COLO829 (cell line): ENCODE results near the gene RECK.
A peak's percentile ranks its signal among the peaks of the same experiment; 100 is the strongest.

Experiments used
- DNase-seq: peaks from one replicate; pipeline ENCODE4 v3.0.0; 2012; ENCODE audit warnings: low spot score

RECK gene

DNA sequence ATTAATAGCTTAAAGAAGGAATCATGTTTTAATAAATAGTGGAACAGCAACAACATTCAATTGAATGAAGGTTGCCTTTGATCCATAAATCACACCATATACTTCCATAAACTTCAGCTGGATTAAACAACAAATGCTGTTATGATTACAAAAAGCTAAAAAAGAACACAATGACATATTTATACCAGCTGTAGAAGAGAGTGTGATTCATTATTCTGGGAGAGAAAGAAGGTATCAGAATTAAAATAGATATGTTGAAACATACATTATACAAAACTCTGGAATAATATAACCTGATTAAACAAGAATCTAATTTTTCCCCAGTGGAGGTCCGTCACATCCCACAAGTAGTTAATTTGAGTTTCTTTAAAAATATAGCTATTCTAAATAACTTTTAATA lies 7.5 kb upstream of the RECK start:
- DNase-seq, result no peak

DNA sequence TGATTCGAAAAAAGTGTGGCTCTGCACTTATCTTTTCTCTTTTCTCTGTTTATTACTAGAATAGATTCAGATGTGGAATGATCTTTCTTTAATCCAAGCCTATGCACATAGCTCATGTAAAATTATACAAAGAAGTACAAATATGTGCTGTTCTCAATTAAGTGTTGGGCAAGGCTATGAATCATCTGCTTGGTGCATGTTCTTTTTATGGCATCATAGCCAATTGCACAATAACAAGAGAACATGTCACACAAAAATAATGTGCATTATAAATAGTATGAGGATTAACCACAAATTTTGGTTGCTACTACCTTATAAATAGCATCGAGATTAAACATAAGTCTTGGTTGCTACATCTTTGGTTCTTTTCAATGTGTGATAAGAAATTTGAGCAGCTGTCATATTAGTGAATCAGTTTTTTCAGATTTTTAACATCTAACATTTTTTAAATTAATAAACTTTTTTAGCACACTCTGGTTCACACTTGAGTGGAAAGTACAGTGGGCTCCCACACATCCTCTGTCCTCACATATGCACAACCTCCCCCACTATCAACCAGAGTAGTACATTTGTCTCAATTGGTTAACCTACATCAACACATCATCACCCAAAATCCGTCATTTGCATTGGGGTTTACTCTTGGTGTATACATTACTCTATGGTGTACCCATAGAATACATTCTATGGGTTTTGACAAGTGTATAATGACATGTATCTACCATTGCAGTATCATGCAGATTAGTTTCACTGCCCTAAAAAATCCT lies 6.8 kb upstream of the RECK start:
- DNase-seq, result peak; percentile 37

DNA sequence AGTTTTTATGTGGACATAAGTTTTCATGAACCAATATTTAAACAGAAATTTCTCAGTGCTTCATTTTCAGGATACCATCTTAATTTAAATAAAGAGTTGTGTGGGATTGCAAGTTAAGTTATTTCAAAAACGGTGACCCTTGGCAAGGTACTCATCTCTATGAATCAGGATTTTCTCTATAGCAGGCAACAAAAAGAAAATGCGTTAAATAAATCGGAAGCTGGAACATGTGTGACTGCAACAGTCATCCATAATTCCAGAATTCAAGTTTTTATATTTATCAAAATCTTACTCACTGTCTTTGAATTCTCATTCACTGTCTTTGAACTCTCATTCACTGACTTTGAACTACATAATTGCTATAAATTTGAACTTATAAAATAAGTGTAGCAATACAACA lies 5.8 kb upstream of the RECK start:
- no peak for DNase-seq

DNA sequence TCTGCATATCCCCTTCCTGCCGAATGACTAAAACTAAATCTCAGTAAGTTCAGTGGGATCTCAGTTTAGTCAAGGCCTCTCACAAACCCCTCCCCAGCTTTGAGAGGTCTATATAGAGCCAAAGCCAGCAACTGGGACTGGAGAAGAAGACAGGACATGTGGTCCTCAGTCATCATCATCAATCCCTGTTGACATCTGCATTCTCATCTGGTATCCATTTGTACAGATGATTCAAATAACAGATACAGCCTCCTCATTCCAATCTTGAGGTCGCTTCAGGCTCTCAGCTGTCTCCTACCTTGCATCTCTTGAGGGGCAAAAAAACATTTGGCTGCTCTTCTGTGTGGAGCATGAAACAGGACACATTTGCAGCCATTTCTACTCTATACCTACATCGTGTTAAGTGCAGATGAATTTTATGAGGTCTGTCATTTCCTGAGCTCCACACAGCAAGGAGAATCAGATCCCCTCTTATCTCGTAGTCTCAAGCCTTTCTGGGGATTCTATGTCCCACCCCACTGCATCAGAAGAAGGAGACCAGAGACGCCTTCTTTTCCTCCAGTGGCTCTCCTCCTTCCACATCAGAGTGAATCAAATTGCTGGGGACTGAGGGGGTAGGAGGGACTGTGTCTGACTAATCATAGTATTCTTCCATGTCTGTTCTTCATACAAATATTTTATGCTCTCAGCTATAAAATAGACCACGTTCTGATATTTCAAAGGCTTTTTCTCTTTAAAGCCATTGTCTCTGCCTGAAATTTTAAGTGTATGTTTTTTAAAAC lies 4.7 kb upstream of the RECK start:
- DNase-seq, result no peak

DNA sequence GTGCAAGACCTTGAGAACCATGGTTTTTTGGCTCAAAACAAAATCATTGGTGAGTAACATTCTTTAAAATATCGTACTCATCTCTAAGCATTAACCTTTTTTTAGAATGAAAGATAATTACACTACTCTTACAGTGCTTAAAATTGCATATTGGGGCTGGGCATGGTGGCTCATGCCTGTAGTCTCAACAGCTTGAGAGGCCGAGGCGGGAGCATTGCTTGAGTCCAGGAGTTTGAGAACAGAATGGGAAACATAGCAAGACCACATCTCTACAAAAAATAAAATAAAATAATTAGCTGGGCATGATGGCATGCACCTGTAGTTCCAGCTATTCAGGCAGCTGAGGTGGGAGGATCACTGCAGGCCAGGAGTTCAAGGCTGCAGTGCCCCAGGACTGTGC lies 2.9 kb upstream of the RECK start:
- no peak for DNase-seq

DNA sequence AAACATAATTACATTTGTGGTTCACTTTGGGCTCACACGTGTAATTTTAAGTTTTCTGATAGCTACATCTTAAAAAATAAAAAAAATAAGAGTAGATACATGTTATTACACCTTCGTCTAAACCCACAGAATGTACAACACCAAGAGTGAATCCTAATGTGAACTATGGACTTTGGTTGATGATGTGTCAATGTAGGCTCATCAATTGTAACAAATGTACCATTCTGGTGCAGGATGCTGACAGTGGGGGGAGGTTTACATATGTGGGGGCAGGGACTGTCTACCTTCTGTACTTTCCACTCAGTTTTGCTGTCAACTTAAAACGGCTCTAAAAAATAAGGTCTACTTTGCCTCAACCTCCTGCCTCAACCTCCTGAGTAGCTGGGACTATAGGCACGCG lies 2.5 kb upstream of the RECK start:
- no peak for DNase-seq

DNA sequence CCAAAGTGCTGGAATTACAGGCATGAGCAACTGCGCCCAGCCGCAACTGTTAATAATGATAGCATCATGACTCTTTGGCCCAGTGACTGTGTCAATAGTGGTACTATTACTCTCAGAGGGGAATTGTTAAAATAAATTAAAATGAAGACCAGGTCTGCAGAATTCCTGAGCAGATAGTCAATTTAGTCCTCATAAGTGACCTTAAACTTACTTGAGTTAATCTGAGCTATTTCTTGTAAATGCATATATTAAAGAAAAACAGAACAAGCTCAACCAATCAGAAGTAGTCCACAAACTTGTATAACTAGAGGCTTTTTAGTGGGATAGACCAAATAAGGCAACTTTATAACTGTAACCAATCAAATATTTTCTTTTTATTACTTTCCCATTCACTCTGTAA lies 1.7 kb upstream of the RECK start:
- no peak for DNase-seq

DNA sequence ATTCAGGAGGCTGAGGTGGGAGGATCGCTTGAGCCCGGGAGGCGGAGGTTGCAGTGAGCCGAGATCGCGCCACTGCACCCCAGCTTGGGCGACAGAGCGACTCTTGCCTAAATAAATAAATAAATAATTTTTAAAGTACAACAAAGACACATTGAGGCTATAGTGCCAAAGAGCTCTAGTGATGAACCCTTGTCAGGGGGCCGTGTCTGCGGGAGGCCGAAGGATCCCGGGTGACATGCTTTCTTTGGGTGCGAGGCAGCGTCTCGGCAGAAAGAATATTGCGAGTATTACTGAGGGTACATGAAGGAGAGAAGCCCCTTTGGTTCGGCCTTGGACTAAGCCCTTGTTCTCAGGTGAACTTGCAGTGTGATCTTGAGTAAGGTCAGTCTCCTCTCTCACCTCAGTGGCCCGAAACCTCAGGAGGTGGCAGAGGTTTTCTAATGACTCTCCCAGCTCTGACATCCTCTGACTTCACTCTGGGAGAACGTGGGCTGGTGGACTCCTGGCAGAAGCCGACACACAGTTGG lies 397 bp upstream of the RECK start:
- DNase-seq, result no peak

DNA sequence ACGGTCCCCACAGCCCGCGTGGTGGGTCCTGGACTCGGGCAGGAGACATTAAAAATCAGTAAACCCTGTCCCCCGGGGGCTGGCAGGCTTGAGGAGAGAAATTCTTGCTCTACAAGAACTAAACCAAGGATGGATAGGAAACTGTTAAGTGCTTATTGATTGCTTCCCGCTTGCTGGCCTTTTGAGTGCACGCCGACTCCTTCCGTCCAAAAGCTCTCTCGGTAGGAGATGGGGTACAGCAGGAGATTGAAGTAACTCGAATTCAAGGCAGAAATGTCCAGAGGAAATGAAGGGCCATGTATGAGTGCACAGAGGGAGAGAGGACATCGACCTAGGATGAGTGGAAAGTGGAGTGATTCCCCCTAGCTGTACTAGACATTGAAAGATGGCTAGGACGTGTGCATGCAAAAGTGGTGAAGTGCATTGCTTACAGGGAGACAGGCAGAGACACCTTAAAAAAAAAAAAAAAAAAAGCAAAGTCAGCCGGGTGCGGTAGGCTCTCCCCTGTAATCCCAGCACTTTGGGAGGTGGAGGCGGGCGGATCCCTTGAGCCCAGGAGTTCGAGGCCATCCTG lies 923 bp downstream of the RECK start:
- peak; percentile 18 for DNase-seq

DNA sequence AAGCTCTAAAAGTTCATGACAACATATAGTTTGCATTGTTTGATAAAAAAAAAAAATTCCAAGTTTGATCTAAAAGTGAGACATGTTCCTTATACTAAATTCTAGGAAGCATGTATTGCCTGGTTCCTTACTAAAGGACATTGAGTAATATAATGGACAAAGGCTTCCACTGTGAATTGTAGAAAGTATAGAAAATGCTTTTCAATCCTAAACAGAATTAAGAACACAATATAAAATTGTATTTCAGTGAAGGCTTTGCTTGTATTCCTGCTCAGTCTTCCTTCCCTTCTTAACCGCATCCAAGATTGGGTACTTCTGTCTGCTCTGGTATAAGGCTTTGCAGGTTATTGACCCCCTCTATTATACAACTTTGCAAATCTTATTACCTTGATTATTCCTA lies 2.4 kb downstream of the RECK start:
- DNase-seq, result peak; percentile 58

DNA sequence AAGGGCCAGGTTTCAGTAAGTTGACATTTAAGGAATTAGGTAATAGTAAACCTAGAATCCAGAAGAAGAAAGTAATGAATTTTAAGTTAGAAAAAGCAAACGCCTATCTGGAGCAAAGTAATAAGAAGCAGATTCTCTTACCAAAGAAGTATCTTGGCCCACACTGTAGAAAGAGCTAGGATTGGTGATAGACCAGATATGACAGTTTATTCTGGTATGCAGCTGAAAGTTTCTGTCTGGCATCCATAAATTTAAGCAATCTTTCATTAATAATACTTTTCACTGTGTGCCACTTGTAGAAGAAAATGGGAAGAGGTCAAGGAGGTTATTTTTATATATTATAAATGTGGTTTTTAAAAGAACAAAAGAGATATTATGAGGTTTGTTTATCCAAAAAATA lies 3.0 kb downstream of the RECK start:
- DNase-seq, result no peak

DNA sequence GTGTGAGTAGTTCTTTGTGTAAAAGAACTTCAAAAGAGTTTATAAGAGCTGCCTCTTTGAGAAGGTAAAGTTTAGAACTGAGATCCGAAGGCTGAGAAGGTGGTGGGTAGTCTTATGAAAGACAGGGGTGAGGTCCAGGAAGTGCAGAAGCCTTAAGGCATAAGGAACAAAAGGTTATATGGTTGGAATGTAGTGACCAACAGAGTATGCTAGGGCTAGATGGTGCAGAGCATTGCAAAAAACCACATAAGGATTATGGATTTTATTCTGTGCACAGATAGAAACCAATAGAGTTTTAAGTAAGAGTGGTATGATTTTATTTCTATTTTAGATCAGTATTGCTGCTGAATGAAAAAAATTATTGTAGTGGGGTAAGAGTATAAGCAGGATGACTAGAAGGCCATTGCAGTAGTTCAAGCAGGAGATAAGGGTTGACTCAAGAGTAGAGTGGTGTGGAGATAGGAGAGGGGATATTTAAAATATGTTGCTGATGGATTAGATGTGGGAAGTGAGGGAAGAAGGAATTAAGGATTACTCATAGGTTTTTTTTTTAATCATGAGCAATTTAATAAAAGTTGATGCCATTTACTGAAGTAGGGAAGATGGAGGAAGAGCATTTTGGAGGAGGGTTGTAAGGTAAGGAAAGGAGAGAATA lies 3.7 kb downstream of the RECK start:
- no peak for DNase-seq

DNA sequence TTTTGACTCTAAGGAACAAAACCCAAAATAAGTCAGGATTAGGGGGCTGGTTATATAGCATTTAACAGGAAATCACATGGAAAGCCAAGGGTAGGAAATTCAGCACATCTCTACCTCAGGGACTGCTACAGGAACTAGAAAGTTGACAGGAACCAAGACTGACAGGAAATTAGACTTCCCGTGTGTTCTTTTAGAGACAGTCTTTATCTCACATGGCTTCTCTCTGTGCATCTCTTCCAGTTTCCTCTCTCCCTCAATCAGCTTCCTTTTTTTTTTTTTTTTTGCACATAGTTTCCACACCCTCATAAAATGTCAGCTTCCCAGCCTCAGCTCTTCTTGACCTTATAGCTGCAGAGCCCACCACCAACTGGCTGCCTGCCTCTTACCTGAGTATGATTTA lies 4.8 kb downstream of the RECK start:
- DNase-seq, result no peak

DNA sequence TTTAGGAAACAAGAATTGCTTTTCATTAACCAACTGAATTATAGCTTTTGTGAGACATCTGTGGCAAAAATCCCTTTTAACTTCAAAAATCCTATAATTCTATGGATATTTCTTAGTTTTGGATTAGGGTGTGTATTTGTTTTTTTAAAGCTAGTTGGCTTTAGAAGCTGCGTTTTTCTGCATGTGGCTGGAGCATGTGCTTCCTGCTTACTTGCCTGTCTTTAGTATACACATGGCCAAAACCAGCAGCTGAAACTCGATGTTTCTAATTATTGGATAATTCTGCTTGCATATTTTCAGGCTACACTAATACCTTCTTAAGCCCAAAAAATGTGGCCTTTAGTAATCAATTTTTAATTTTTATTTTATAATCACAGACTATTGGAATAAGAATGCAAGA lies 8.9 kb downstream of the RECK start:
- no peak for DNase-seq

DNA sequence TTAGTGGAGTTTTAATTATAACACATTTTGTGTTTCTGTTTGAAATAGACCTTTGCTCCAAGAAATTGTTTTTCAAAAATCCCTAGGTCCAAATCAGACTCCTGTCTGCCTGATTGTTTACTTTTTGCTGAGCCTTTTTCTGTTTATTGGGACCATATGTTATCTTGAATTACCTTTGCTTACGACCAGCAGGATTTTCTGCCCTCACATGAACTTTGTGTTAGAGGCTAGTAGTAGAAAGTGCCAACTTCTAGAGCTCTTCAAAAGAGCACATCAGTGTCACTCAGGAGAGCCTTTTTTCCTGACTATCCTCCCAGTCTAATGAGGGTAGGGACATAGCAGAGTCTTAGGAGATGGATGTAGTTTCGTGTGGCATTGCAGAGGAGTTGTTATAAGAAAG lies 10.2 kb downstream of the RECK start:
- no peak for DNase-seq

DNA sequence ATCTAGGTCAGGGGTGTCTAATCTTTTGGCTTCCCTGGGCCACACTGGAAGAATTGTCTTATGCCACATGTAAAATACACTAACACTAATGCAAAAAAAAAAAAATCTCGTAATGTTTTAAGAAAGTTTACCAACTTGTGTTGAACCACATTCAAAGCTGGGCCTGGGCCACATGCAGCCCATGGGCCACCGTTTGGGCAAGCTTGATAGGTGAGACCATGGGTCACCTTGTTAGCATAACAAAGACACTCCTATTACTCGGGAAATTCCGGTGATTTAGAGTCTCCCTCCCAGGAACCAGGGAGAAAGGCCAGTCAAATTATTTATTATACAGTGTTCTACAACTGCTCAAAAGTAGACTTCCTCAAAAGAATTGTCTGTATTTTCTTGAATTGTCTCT lies 12.7 kb downstream of the RECK start:
- DNase-seq, result no peak

DNA sequence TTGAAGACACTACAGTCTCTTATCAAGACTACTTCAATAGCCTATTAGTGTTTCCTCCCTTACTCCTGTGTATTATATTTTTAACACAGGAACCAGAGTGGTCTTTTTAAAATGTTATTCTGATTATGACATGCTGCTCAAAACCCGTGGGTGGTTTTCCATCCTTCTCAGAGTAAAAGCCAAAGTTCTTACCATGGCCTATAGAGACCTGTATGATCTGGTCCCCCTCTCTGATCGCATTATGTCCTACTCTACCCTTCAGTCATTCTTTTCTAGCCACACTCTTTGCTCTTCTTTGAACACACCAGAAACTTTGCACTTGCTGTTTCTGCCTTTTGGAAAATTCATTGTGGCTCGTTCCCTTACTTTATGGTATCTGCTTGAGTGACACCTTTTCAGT lies 13.8 kb downstream of the RECK start:
- no peak for DNase-seq

DNA sequence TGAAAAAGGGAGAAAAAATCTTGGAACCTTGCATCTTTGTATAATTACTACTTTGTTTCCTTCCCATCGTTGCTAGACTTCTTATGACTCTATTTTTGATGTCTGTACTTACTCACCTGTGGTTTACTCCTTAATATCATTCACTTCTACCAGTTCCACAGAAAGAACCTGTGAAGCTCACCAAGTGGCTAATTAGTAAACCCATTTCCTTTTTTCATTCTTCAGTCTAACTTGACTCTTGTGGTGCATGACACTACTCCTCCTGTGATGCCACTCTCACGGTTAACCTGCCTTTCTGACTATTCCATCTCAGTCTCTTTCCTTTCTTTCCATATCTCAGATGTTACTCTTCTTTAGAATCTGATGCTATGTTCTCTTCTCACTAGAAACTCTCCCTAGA lies 14.6 kb downstream of the RECK start:
- no peak for DNase-seq

DNA sequence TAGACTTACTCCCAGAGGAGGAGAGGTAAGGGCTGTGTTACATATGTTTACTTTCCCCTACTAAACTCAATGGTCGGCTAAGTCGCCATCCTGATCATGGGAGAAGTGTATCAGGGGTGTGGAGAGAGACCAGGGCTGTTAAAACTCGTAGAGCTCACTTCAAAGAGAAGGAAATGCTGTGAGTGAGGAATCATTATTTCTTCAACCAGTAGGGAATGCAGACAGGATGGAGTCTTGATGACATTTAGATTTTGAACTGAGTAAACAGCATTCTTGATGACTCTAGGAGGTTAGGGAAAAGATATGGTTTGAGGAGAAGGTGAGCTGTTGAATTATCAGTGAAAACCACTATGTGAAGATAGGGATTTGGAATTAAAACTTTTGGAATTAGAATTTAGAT lies 17.3 kb downstream of the RECK start:
- no peak for DNase-seq

DNA sequence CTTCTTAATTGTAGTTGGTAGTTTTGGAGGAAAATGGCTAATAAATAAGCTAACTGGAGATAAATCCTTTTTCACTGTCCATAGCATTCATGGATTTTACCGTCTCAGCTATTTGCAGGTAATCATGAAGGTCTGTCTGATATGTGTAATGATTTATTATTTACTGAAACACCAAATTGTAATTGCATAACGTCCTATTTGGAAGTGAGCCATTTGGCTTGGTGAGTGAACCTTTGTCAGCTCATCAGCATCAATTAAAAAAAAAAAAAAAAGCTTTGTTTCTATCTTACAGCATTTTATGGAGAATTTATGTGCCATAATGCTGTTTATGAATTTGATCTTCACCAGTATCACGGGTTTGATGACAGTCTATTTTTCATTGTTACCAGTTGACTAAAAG lies 20.2 kb downstream of the RECK start:
- no peak for DNase-seq

DNA sequence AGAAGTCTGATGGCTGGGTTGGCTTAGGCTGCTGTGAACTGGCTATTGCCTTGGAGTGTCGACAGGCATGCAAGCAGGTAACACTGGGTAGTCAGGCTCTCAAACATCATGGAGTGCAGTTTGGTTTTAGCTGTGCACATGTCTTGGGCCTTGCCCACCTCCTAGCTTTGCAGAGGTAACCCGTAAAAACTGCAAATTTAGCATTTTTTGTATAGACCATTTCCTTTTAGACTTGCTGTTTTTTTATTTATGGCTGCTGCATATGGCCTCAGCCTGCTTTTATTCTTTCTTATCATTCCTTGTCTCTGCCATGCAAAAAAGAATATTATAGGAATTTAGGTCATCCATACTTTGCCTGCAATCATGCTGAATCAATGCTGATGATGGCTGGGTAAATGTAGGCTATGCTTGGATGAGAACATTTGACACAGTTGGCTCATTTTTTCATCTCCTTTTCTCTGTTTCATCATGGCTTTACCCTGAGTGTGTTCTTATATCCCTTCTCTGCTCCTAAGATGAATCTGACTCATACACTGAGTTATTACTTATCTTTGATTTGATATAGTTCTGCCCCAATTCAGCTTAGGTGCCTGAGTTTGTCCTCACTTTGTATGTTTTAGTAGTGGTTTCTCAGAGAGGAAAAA lies 27.2 kb downstream of the RECK start:
- DNase-seq, result no peak

DNA sequence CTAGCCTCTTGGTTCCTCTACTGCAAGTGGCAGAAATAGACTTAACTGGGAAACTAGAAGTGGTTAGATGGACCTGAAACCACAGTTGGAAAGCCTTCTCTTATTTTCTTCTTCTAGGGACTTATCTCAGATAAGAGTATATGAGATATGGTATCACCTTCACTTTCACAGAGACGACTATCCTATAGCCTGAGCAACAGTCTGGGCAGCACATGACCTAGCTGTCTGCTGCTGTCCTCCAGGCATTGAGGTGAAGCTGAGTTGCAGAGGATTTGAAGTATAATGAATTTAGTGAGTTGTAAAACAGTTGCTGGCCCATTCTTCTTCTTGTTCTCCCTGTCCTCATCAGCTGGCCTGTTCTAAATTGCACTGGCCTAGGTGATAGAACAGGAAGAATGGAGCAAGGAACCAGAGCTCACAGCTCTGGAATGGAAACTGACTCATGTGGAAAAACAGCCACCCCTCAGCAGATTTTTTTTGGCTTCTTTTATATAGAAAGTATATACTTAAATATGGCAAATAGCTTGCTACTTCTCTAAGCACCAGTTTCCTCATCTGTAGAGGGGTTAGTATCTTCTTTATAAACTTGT lies 27.8 kb downstream of the RECK start:
- DNase-seq, result no peak
